ENCODE measurements around the gene CRTAC1. TPM values are rescaled to one million over a fixed set of nuclear protein-coding genes. Genes with fewer than 3 reads are reported as not detected.

The CRTAC1 gene
- total RNA-seq, 1 donor from 2014 or later: 0.30 TPM

DNA sequence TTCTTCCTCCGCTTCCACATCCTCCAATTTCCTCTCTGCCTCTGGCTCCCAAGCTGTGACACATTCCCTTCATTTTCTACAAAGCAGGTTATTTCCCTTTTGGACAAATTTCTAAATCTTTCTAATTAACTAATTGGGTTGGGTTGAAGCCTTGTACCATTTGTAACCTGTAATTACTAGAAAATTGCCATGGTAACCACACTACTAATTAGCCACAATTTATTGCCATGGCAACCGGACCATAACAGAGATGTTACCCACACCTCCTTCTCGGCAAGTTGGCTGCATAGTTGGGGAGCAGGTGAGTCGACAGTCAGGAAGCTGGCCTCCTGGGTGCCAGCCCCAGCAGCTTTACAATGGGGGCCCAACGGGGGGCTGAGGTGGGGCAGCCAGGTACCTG, 119.2 kb downstream of the CRTAC1 start:
- H3K4me2 ChIP-seq: no peak overlapping the region
- peaks cover 3% of the 10 kb centered on the region for H4K20me1 ChIP-seq (ENCODE audit: low read depth)
- H3K4me1 ChIP-seq: no peaks in the 10 kb centered on the region
- peaks cover 10% of the 10 kb centered on the region for H3K27me3 Mint-ChIP-seq (ENCODE audit: insufficient read depth, low read depth)
- no peaks in the 10 kb centered on the region for H3K9me3 ChIP-seq (ENCODE audit: low read depth)
- no peak overlapping the region for H3K4me3 Mint-ChIP-seq
- no peaks in the 10 kb centered on the region for H3K79me2 ChIP-seq (ENCODE audit: low read depth)
- no peaks in the 10 kb centered on the region for H3K36me3 Mint-ChIP-seq
- no peak for DNase-seq (ENCODE audit: low spot score)
- no peak overlapping the region for H3K4me3 ChIP-seq
- no peak overlapping the region for H2AFZ ChIP-seq (replicated peaks)
- no peak overlapping the region for H3K27ac ChIP-seq
- TF ChIP-seq, protein P1, sequence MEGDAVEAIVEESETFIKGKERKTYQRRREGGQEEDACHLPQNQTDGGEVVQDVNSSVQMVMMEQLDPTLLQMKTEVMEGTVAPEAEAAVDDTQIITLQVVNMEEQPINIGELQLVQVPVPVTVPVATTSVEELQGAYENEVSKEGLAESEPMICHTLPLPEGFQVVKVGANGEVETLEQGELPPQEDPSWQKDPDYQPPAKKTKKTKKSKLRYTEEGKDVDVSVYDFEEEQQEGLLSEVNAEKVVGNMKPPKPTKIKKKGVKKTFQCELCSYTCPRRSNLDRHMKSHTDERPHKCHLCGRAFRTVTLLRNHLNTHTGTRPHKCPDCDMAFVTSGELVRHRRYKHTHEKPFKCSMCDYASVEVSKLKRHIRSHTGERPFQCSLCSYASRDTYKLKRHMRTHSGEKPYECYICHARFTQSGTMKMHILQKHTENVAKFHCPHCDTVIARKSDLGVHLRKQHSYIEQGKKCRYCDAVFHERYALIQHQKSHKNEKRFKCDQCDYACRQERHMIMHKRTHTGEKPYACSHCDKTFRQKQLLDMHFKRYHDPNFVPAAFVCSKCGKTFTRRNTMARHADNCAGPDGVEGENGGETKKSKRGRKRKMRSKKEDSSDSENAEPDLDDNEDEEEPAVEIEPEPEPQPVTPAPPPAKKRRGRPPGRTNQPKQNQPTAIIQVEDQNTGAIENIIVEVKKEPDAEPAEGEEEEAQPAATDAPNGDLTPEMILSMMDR (IDR thresholded peaks at IDR 0.05): no peak
- TF ChIP-seq EZH2phosphoT487 (IDR thresholded peaks at IDR 0.05): no peak
- no peak for TF ChIP-seq EZH2 (IDR thresholded peaks at IDR 0.05)
- H3K9ac ChIP-seq: no peak overlapping the region
- H3K9me3 Mint-ChIP-seq: no peaks in the 10 kb centered on the region
- H3K27me3 ChIP-seq: peaks cover 15% of the 10 kb centered on the region
- peaks cover 3% of the 10 kb centered on the region for H3K4me1 Mint-ChIP-seq
- H3F3A ChIP-seq (ENCODE audit: low read depth): no peaks in the 10 kb centered on the region
- no peak overlapping the region for H3K27ac Mint-ChIP-seq
- H3K36me3 ChIP-seq: no peaks in the 10 kb centered on the region

DNA sequence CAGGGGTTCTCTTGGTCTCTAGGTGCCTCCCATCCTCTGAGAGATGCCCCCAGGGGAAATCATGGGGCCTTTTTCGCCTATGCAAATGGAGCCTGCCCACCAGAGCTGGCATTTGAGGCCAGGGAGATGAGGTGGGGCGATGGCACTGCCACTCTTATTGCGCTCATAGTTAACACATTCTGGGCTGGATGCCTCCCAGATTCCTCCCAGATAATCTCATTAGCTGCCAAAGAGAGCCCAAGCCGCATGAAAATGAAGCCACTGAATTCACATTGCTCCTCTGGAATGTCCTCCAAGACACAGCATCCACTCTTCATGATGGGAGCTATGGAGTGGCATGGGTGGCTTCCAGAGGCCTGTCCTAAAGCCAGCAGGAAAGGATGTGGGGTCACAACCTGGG, 119.8 kb downstream of the CRTAC1 start:
- Histone ChIP-seq H3K4me1 (no peaks in the 10 kb centered on the region), H3K79me2 (ENCODE audit: low read depth) (no peaks in the 10 kb centered on the region), H2AFZ (replicated peaks) (no peak overlapping the region), H3K27ac (no peak overlapping the region), H3K36me3 (no peaks in the 10 kb centered on the region), H3F3A (ENCODE audit: low read depth) (no peaks in the 10 kb centered on the region), H4K20me1 (ENCODE audit: low read depth) (peaks cover 3% of the 10 kb centered on the region), H3K27me3 (peaks cover 10% of the 10 kb centered on the region), H3K9me3 (ENCODE audit: low read depth) (no peaks in the 10 kb centered on the region), H3K4me2 (no peak overlapping the region), H3K9ac (no peak overlapping the region), H3K4me3 (no peak overlapping the region)
- no peak for TF ChIP-seq EZH2 (IDR thresholded peaks at IDR 0.05)
- TF ChIP-seq EZH2phosphoT487 (IDR thresholded peaks at IDR 0.05): no peak
- TF ChIP-seq, protein P1 (IDR thresholded peaks at IDR 0.05): no peak
- Mint-ChIP-seq H3K27ac (no peak overlapping the region), H3K4me3 (no peak overlapping the region), H3K36me3 (no peaks in the 10 kb centered on the region), H3K27me3 (ENCODE audit: insufficient read depth, low read depth) (peaks cover 10% of the 10 kb centered on the region), H3K9me3 (no peaks in the 10 kb centered on the region), H3K4me1 (no peaks in the 10 kb centered on the region)
- DNase-seq (ENCODE audit: low spot score): no peak

DNA sequence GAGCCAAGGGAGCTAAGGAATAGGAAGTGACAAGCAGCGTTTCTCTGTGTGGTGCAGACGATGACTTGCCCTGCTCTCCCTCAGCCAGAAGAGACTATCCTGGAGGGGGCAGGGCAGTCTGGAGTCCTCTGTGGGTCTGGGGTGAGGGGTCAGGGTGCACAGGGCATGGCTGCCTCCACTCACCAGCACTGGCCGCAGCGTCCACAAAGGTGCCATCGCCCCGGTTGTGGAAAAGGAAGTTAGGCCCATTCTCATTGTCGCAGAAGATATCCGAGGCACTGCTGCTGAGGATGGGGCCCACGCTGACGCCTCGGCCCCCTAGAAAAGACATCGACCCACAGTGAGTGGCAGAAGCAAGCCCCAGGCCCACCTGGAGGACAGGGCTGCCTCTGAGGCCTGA, 122.6 kb downstream of the CRTAC1 start:
- Histone ChIP-seq H3K27me3 (no peaks in the 10 kb centered on the region), H3K27ac (no peak overlapping the region), H4K20me1 (ENCODE audit: low read depth) (no peaks in the 10 kb centered on the region), H3K4me2 (no peak overlapping the region), H3K4me1 (peaks cover 10% of the 10 kb centered on the region), H3K9ac (no peak overlapping the region), H3K4me3 (no peak overlapping the region), H3F3A (ENCODE audit: low read depth) (no peaks in the 10 kb centered on the region), H3K79me2 (ENCODE audit: low read depth) (no peaks in the 10 kb centered on the region), H3K36me3 (no peaks in the 10 kb centered on the region), H3K9me3 (ENCODE audit: low read depth) (no peaks in the 10 kb centered on the region), H2AFZ (replicated peaks) (no peak overlapping the region)
- Mint-ChIP-seq H3K27me3 (ENCODE audit: insufficient read depth, low read depth) (peaks cover 11% of the 10 kb centered on the region), H3K4me1 (peaks cover 2% of the 10 kb centered on the region), H3K9me3 (no peaks in the 10 kb centered on the region), H3K4me3 (no peak overlapping the region), H3K36me3 (no peaks in the 10 kb centered on the region), H3K27ac (no peak overlapping the region)
- TF ChIP-seq, protein P1 (IDR thresholded peaks at IDR 0.05): no peak
- no peak for TF ChIP-seq EZH2phosphoT487 (IDR thresholded peaks at IDR 0.05)
- no peak for TF ChIP-seq EZH2 (IDR thresholded peaks at IDR 0.05)
- no peak for DNase-seq (ENCODE audit: low spot score)
